Omental fat pad (tissue), 4 donors: ENCODE results near the gene ZNF438. TPM values are rescaled to one million over a fixed set of nuclear protein-coding genes. Genes with fewer than 3 reads are reported as not detected.

Source experiments
- ATAC-seq: fragments of 150-250 bp; one replicate; pipeline ENCODE4 v1.9.1; 2016; ENCODE audit warnings: mild to moderate bottlenecking, moderate library complexity; ENCODE audit not compliant: low FRiP score
- DNase-seq: peaks from one replicate; pipeline ENCODE4 v3.0.0-alpha.2; 2019; ENCODE audit warnings: low spot score
- CTCF ChIP-seq, 3 donors: fragments of 450-650 bp; IDR thresholded peaks; one replicate each; pipeline ENCODE4 v1.5.1; 2016 to 2017; ENCODE audit warnings: antibody characterized with exemption in 3 of 3, mild to moderate bottlenecking in 3 of 3, moderate library complexity in 2 of 3
- total RNA-seq, 4 donors: library from RNA; depleted of rRNA; stranded (reverse); fragments of >200 nt; gene quantifications; one replicate each; pipeline ENCODE4 v1.1.0, GENCODE V29; 2016

ZNF438 gene
- total RNA-seq, 4 donors from 2014 or later: 8.9 to 22.9 (median 12.3) TPM

- no peak for TF ChIP-seq CTCF (IDR thresholded peaks at IDR 0.05)
- ATAC-seq (no peak), DNase-seq (no peak)
These were observed 57.3 kb downstream of the ZNF438 start for GRCh38 chr10:30974355-30974754.

GRCh38 chr10:30973737-30974136, 57.9 kb downstream of the ZNF438 start:
- ATAC-seq: no peak
- TF ChIP-seq CTCF (IDR thresholded peaks at IDR 0.05): no peak
- no peak for DNase-seq

GRCh38 chr10:30970760-30971460, 60.8 kb downstream of the ZNF438 start:
- TF ChIP-seq CTCF (IDR thresholded peaks at IDR 0.05): no peak
- no peak for DNase-seq
- no peak for ATAC-seq

GRCh38 chr10:30968711-30969110, 63.0 kb downstream of the ZNF438 start:
- DNase-seq: no peak
- no peak for ATAC-seq
- TF ChIP-seq CTCF (IDR thresholded peaks at IDR 0.05): no peak

GRCh38 chr10:30967650-30968410, 63.8 kb downstream of the ZNF438 start:
- TF ChIP-seq CTCF (IDR thresholded peaks at IDR 0.05): no peak
- DNase-seq (no peak), ATAC-seq (no peak)

GRCh38 chr10:30963992-30964930, 67.4 kb downstream of the ZNF438 start:
- ATAC-seq: no peak
- TF ChIP-seq CTCF (IDR thresholded peaks at IDR 0.05): no peak
- no peak for DNase-seq
